Measurements from ENCODE around the gene PTPRN2.
"Not testable (repeated sequence)": the region's sequence is repeated elsewhere in the genome, so short reads cannot be mapped to it uniquely, and the experiment has no call there.

Gene PTPRN2

DNA sequence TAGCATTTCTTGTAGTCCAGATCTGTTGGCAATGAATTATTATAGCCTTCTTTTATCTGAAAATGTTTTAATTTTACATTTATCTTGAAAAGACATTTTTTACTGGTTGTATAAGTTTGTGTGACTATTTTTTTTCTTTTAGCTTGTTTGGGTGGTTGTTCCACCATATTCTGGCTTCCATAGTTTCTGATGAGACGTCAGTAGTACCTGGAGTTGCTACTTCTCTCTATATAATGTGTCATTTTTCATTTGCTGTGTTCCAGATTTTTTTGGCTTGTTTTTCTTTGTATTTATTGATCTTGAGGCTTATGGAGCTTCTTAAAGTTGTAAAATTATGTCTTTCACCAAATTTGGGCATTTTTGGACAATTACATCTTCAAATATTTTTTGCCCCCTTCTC is 1082.0 kb downstream of the PTPRN2 start:
- no peak for DNase-seq

DNA sequence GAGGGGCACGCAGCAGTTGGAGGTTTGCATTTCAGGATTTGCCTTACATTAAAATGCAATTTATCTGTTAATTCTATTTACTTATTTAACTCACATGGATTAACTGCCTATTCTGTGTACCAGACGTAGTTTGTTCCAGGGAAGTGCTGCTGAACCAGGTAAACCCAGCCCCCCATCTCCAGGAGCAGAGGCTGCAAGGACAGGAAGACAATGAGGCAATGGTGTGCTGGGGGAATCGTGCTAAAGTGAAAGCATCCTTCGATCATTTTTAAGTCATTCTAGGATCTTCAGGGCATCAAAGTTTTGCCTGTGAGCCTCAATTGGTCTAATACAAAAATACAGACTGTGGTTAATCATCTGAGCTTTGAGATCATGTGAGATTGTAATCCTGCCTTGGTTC is 1084.4 kb downstream of the PTPRN2 start:
- no peak for DNase-seq

DNA sequence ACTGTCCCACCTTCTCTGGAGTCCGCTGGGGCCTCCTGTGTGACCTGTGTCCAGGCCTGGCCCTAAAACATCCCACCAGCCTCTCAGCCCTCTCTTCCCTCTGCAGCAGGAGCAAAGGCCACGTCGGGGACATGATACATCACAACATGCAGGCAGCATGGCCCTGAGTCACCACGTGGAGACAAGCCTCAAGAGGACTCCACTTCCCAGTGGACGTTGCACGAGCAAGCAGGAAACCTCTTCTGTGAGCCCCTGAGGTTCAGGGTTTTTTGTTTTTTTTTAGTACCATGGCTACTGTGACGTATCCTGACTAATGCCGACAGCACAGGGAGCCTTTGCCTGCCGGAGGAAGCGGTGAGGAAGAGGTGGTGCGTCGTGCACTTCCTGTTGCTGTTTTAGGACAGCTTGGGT is 1084.9 kb downstream of the PTPRN2 start:
- DNase-seq: peak; percentile 69

DNA sequence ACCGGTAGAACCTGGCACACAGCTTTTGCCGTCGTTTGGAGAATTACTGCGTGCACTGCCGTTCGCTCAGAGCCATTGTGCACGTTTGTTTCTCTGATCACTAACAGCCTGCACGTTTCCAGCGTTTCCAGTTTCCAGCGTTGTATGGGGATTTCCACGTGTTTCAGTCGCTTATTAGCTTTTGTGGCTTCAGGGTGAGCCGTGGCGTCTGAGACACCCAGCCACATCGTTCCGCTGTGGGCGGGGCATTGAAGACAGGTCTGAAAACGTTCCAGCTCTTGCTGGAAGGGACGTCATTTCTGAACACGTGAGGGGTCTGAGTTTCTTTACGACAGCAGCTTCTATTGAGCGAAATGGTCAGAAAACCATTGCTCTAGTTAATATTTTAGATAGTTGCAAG is 1086.0 kb downstream of the PTPRN2 start:
- no peak for DNase-seq

DNA sequence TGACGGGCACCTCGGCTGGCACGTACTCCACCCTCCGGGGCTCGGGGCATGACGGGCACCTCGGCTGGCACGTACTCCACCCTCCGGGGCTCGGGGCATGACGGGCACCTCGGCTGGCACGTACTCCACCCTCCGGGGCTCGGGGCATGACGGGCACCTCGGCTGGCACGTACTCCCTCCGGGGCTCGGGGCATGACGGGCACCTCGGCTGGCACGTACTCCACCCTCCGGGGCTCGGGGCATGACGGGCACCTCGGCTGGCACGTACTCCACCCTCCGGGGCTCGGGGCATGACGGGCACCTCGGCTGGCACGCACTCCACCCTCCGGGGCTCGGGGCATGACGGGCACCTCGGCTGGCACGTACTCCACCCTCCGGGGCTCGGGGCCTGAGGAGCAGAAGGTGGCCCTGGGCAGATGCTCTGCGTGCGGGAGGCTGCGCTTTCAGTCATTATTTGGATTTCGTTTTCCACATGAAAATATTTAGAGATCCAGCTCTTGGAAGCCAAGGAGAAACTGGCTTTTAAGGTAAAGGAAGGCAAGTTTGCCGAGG is 1086.6 kb downstream of the PTPRN2 start:
- DNase-seq: not testable (repeated sequence)

DNA sequence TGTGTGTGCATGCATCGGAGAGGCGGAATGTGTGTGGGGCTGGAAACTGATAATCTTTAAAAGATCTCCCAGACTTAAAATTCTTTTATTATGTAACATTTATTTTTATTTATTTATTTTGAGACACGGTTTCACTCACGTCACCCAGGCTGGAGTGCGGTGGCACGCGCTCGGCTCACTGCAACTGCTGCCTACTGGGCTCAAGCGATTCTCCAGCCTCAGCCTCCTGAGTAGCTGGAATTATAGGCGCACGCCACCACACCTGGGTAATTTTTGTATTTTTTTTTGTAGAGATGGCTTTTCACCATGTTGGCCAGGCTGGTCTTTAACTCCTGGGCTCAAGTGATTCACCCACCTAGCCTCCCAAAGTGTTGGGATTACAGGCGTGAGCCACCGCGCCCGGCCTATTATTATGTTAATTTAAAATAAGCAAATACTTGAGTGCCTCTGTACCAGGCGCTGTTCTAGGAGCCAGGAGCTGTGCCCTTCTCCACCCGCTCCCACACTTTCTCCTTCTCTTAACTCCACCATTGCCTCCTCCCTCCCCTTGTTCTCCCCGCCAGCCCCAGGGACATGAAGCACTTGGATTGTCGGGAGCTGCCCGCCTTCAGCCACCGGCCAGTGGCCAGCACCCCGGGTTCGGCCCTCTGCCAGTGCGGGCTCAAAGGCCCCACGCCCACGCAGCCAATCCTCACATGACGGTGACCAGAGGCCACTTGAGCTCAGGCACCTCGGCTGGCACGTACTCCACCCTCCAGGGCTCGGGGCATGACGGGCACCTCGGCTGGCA is 1087.3 kb downstream of the PTPRN2 start:
- no peak for DNase-seq

DNA sequence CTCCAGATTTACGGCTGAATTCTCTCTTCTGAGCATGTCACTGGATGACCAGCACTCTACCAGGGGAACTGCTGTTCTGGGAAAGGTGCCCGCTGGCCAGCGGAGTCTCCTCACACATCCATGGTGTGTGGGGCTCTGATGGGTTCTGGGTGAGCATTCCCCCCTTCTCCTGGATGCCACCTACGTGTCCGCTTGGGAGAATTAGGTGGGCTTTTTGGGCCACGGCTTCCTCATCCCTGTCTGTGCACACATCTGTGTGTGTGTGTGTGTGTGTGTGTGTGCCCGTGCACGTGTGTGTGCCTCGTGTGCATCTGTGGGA is 1087.8 kb downstream of the PTPRN2 start:
- DNase-seq: no peak

DNA sequence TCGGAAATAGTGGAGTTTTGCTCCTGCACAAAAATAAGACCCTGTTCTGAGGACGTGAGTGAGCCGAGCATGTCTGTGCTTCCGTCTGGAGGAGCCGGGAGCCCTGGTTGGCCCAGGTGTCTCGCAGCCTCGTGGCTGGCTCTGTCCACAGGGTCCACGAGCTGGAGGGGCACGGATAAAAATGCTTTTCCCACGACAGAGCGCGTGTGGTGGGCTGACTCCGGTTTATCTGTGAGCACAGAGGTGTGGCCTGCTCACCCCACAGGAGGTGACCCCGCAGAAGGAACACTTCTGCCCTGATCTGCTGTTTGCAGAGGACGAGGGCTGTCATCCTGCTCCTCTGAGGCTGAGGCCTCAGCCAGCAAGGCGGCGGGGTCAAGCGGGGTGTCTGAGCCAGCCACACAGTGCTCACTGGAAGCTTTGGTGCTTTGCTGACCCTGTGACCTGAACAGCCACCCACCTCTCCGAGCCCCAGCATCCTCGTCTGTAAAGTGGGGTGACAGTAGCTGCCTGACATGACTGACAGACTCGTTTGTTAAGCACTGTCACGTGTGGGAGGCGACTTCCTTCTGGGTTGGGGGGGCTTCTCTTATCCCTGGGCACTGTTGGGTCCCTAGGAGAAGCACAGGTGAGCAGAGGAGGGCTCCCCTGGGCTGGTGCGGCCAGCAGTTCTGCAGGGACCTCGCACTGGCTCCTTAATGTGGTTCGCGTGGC is 1088.3 kb downstream of the PTPRN2 start:
- DNase-seq: no peak

DNA sequence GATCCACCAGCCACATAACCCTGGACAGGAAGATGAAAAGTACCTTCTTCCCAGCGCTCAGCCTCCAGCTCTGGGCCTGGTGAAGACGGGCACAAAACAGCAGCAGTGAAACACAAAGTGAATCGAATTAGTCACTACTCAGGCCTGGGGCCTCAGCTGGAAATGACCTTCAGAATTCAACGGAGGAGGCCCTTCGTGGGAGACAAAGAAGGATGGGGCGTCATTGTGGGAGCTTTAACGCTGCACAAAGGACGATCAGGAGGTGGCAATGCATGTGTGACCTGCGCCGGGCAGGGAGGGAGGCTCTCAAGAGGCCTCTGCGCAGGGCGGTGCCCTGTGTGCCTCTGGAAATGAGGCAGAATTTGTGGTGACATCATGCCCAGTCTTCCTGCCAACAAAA is 1089.0 kb downstream of the PTPRN2 start:
- no peak for DNase-seq

DNA sequence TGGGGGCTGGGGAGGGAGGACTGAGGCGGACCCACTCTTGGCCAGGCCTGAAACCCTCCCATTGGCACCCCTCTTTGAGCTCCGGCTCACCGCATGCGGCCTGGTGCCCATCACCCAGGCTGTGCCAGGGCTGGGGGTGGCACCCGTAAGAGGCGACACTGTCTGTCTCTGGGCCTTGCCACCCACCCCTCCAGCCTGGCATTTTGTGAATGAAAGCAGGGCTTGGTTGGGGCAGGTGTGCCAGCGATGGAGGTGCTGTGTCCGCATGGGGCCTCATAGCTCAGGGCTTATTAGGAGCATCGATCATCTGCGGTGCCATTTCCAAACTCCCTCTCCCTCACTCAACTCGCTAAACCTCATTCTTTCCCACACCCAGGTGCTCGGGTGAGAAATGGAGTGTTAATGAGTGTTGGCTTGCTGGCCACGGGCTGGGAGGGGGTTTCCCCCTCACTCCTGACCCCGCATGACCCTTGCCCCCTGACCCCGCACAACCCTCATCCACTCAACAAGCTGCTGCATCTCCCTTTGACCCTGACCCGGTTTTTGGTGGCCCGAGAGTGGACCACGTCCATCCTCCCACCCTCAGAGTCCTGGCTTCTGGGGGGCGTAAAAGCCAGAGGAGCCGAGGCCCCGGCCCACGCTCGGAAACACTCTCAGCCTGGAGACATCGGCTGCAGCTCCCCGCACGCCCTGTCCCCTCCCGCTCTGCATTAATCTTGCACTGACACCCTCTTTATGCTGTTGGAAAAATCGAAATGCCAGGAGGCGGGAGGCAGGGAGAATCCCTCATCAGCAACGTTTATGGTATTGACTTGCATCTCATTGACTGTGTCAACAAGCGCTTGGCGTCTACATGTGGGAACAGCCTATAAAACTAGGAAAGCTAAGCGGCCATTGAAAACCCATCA is 1089.6 kb downstream of the PTPRN2 start:
- no peak for DNase-seq

DNA sequence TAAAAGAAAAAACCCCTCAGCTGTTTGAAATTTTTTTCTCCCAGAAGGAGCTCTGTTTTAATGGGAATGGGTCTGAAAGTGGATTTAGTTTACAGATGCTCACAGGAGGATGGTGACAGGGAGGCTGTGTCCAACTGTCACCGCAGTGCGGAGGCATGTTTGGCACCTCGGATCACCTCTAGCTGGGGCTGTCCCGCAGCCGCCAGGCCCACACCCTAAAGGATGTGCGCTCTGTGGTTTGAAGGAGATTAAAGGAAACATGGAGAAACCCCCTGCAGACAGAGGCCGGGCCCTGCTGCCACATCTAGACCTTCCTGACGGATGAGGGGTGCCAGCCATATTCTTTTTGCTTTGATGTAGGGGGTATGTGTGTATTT is 1090.3 kb downstream of the PTPRN2 start:
- DNase-seq: no peak

DNA sequence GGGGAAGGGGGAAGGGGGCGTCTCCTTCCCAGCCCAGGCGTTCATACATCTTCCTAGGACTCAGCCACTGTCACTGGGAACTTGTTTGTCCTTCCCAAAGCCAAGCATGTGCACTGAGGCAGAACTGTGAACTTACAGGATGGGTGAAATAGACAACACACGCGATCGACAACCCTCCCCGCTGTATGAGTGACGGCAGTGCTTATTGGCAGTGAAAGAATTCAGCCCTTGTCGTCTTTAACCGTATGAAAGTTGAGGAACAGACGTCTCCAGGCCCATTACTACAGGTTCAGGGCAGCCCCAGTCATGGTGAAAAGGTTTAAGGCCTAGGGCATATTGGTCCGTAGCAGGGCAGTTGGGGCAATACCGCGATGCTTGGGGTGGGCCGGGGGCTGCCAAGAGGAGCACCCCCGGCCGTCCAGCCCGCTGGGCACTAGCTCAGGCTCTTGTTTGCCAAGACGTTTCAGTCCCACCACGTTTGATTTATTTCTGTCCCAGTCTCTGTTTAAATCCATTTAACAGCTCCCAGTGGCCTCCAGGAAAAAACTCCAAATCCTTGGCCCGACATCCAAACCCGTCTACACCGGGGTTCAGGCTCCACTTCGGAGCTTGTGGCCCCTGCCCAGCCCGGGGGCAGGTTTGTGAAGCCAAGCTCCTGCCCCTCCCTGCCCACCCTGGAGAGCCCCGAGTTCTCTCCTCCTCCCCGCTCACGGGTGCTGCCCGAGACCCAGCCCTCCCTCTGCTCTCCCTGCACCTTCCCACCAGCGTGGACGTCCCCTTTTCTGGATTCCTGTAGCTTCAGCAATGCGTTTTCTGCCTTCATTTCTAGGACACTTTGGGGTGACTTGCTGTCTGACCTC is 1091.0 kb downstream of the PTPRN2 start:
- DNase-seq: no peak

DNA sequence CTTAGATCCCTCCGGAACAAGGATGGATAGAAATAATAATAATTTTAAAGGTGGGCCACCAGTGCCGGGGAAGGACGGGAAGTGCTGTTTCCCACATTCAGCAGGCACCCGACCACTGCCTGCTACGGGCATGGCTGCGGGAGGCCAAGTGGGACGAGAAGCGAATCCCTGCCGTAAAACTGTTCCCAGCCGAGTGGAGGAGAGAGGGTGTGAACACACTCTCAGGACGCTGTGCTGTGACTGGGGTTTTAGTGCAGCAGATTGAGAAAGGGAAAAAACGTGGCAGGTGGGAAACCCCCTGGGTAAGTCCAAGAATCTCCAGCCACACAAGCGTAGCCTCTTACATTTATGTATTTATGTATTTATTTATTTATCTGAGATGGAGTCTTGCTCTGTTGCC is 1092.0 kb downstream of the PTPRN2 start:
- peak; percentile 30 for DNase-seq

DNA sequence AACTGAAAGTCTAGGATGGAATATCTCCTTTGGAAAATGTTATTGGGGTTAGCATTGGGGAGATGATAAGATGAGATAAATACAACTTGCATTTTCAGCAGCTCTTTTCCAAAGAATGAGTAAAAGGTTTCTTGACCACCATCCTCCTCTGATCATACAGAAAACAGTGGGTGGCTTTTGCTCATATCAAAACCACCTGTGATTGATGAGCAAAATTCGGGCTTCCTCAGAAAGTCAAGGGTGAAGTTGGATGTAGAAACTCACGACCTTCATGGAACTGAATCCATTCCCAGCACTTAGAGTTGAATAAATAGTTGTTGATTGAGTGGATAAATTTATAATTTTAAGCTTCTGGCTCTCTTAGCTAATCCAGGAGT is 1092.5 kb downstream of the PTPRN2 start:
- peak; percentile 74 for DNase-seq

DNA sequence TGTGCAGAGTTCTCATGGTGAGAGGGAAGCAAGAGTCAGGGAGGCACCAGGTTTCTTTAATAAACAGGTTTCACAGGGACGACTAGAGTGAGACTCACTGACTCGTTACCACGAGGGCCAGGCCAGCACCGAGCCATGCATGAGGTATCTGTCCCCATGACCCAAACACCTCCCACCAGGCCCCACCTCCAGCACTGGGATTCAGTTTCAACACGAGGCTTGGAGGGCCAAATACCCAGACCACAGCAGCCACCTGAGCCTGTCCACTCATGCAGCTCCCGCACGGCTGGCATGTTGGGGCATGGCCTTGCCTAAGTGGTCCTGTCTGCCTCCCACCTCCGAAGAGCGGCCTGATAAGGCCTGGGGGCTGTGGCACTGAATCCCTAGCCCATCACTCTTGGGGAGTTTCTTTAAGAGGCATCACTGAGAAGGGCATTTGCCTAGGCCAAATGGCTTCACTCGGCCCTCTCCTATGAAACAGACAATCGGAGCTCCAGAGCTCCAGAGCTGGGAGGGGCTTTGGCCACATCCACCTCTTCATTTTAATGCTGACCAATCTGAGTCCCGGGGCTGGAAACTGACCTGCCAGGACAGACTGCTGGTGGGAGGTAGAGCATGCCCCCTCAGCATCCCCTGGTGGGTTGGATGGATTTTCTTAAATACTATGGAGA is 1093.0 kb downstream of the PTPRN2 start:
- no peak for DNase-seq

DNA sequence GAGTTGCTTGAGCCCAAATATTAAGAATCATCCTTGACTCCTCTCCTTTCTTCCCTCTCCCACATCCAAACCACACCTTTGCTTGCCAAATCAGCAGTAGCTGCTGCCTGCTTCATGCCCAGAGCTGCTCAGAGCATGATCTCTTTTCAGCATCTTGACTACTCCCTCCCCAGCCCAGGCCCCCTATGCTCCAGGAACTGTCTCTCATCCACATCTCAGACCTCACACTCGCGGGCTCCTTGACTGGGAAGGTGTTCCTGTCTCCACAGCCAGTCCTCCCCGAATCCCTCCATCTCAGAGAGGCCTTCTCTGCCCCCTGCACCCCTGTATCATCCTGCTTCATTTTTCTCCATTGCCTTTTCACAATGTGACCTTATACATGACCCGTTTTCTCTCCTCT is 1093.8 kb downstream of the PTPRN2 start:
- DNase-seq: no peak

DNA sequence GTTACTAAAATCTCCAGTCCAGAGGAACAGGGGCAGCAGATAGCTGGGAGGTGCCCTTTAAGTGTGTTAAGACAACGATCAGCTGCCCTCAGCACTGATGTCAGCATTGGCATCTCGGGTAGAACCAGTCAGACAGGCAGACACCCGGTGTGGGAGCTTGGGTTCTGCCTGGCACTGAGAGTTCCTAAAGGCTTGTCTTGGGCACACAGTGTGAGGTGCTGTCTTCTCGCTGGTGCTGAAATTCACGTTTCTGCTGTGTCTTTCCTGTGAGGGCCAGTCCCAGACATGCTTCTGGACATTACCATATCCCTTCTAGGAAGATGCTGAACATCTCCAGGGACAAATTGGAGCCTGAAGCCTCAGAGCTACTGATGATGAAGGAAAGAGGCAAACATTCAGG is 1094.6 kb downstream of the PTPRN2 start:
- no peak for DNase-seq

DNA sequence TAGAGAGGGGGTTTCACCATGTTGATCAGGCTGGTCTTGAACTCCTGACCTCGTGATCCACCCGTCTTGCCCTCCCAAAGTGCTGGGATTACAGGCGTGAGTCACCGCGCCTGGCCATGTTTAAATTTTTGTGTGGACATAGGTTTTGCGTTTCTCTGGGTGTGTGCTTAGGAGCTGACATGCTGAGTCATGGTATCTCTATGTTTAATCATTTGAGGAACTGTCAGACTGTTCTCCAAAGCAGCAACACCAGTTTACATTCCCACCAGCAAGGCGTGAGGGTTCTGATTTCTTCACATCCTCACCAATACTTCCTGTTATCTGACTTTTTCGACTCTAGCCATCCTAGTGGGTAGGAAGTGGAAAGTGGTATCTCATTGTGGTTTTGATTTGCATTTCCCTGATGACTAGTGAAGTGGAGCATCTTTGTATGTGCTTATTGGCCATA is 1097.1 kb downstream of the PTPRN2 start:
- DNase-seq: peak; percentile 93

DNA sequence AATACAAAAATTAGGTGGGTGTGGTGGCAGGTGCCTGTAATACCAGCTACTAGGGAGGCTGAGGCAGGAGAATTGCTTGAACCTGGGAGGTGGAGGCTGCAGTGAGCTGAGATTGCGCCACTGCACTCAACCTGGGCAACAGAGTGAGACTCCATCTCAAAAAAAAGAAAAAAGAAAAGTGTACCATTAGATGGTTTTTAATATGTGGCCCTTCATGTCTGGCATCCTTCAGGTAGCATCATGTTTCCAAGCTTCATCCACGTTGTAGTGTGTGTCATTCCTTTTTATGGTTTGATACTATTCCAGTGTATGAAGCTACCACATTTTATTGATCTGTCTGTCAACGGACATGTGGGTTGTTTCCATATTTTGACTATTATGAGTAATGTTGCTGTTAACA is 1097.8 kb downstream of the PTPRN2 start:
- DNase-seq: not testable (repeated sequence)
